Nephron (organoid): ENCODE data around the gene NUAK1.
A peak's percentile ranks its signal among the peaks of the same experiment; 100 is the strongest.

Source experiments
- H3K27ac Mint-ChIP-seq, 3 experiments: 2 replicates each; pipeline ENCODE4 v1.8.0; 2020; ENCODE audit warnings: mixed read lengths in 3 of 3, mild to moderate bottlenecking in 2 of 3, moderate library complexity in 1 of 3
- H3K27me3 Mint-ChIP-seq: 2 replicates; pipeline ENCODE4 v1.8.0; 2021; ENCODE audit warnings: low read depth, mild to moderate bottlenecking, moderate library complexity, mixed read lengths
- H3K36me3 Mint-ChIP-seq: 2 replicates; pipeline ENCODE4 v1.8.0; 2020; ENCODE audit warnings: low read depth, mixed read lengths
- H3K4me1 Mint-ChIP-seq: 2 replicates; pipeline ENCODE4 v1.8.0; 2020; ENCODE audit warnings: mixed read lengths
- H3K4me3 Mint-ChIP-seq, 3 experiments: 2 replicates each; pipeline ENCODE4 v1.8.0; 2020; ENCODE audit warnings: mild to moderate bottlenecking in 3 of 3, mixed read lengths in 3 of 3, moderate library complexity in 2 of 3
- H3K9me3 Mint-ChIP-seq: 2 replicates; pipeline ENCODE4 v1.8.0; 2020; ENCODE audit warnings: mixed read lengths
- TF ChIP-seq, protein P1 (sequence below), 3 experiments: fragments of 200-600 bp; sonication (generic); IDR thresholded peaks; one replicate each; pipeline ENCODE4 v1.5.0; 2021; ENCODE audit warnings: antibody characterized with exemption in 3 of 3; ENCODE audit not compliant: unreplicated experiment in 3 of 3

NUAK1 gene

DNA sequence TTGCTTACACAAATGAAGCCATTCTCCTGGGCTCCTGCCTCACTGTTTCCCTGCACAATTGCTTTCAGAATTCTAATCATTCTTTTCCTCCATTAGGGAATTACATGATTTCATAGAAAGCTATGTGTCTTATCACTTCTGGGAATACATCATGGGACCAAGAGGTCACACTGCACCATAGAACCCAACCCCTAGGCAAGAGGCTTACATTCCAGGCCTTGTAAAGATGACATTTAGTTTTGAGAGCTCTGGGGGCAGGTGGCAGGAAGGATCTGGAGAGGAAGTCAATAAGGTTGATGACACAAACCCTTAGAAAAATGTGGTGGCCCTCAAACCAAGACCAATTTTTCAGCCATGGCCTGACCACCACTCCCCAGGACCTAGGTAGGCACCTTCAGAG is 57.1 kb downstream of the NUAK1 start:
- H3K36me3 Mint-ChIP-seq: peaks cover 50% of the 10 kb centered on the region
- H3K9me3 Mint-ChIP-seq: no peaks in the 10 kb centered on the region
- no peak overlapping the region for H3K4me3 Mint-ChIP-seq
- TF ChIP-seq, protein P1, sequence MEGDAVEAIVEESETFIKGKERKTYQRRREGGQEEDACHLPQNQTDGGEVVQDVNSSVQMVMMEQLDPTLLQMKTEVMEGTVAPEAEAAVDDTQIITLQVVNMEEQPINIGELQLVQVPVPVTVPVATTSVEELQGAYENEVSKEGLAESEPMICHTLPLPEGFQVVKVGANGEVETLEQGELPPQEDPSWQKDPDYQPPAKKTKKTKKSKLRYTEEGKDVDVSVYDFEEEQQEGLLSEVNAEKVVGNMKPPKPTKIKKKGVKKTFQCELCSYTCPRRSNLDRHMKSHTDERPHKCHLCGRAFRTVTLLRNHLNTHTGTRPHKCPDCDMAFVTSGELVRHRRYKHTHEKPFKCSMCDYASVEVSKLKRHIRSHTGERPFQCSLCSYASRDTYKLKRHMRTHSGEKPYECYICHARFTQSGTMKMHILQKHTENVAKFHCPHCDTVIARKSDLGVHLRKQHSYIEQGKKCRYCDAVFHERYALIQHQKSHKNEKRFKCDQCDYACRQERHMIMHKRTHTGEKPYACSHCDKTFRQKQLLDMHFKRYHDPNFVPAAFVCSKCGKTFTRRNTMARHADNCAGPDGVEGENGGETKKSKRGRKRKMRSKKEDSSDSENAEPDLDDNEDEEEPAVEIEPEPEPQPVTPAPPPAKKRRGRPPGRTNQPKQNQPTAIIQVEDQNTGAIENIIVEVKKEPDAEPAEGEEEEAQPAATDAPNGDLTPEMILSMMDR (IDR thresholded peaks at IDR 0.05; ENCODE audit: unreplicated experiment in 3 of 3): no peak
- H3K27ac Mint-ChIP-seq: peak overlapping the region in 1 of 3 experiments; percentile 5
- H3K27me3 Mint-ChIP-seq: no peaks in the 10 kb centered on the region
- H3K4me1 Mint-ChIP-seq: peaks cover 73% of the 10 kb centered on the region

DNA sequence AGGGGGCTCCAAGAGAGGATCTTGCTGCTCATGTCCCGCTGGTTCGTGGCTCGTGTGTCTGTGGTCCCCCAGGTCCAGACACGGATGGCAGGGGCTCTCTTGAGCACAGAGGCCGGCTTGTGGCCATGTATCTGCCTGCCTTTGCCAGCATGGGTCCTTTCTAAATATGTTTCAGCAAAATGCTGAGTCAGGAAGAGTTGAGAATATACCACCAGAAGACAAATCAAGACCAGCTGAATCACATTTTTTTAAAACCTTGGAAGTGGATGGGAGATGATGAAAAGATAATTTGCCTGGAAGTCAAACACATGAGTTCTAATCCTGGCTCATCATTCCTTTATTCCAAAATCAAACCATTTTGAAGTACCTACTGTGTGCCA is 58.0 kb downstream of the NUAK1 start:
- H3K9me3 Mint-ChIP-seq: no peaks in the 10 kb centered on the region
- no peaks in the 10 kb centered on the region for H3K27me3 Mint-ChIP-seq

DNA sequence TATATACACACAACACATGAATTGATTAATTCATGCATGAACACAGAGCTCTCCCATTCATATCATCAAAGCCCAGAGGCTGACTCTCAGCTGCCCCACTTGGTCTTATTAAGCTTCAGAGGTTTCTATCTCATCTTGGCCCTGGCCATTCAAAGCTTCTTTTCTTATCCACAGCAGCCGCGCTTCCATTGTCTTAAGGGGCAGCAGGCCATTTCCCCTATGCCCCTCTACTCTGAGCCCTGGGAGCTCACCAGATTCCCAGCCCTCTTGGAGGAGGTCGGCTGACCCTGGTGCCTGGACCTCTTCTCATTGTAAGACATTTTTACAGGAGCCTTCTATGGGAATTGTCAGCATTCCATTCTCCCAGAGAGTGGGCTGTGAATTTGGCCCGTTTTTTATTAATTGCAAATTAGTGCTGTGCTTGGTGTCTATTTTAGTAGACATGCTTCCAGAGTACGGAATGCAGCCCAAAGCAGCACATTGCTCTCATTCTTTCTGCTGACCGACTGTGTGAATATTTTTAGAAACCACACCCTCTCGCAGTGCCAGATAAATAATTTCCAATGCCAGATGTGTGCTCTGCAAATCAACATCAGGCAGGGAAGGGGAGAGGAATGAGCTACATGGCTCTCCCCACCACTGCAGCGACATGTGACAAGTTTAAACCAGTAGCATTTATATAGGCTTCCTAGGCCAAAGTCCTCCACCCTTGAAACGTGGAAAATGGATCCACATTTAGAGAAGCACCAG is 58.5 kb downstream of the NUAK1 start:
- Mint-ChIP-seq H3K4me1 (peaks cover 83% of the 10 kb centered on the region), H3K27ac (peak overlapping the region; percentile 14 to 54 (median 16)), H3K36me3 (peaks cover 50% of the 10 kb centered on the region), H3K27me3 (no peaks in the 10 kb centered on the region), H3K4me3 (no peak overlapping the region), H3K9me3 (no peaks in the 10 kb centered on the region)
- TF ChIP-seq, protein P1 (IDR thresholded peaks at IDR 0.05; ENCODE audit: unreplicated experiment in 3 of 3): no peak

More for the DNA sequence above, 58.0 kb downstream of the NUAK1 start:
- Mint-ChIP-seq H3K36me3 (peaks cover 50% of the 10 kb centered on the region), H3K4me1 (peaks cover 81% of the 10 kb centered on the region), H3K4me3 (no peak overlapping the region), H3K27ac (peak overlapping the region in 2 of 3 experiments; percentile 14 to 54)
- TF ChIP-seq, protein P1 (IDR thresholded peaks at IDR 0.05; ENCODE audit: unreplicated experiment in 3 of 3): no peak

DNA sequence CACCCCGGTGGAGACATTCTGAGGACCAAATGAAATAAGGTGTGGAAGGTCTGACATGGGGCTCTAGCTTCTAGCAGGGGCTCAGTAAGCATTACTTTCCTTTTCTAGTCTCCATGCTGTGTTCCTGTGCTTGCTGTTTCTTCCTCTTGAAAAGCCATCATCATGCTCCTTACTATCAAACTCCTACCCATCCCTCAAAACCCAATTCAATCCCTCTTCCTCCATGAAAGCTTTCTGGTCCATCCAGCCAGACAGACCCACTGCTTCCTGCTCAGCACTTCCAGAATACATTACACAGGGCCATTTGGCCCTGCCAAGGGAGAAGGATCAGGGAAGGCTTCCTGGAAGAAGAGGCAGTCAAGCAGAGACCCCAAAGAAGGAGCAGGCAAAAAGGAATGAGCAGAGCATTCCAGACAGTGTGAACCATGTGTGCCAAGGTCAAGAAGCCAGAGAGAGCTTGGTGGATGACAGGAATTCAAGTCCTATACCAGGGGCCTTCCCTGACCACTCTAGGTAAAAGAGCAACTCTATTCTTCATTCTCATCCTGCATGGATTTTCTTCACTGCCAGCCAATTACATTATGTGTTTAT is 59.5 kb downstream of the NUAK1 start:
- Mint-ChIP-seq H3K27me3 (no peaks in the 10 kb centered on the region), H3K36me3 (peaks cover 50% of the 10 kb centered on the region), H3K27ac (no peak overlapping the region), H3K9me3 (no peaks in the 10 kb centered on the region), H3K4me1 (peaks cover 83% of the 10 kb centered on the region), H3K4me3 (no peak overlapping the region)
- TF ChIP-seq, protein P1 (IDR thresholded peaks at IDR 0.05; ENCODE audit: unreplicated experiment in 3 of 3): no peak

DNA sequence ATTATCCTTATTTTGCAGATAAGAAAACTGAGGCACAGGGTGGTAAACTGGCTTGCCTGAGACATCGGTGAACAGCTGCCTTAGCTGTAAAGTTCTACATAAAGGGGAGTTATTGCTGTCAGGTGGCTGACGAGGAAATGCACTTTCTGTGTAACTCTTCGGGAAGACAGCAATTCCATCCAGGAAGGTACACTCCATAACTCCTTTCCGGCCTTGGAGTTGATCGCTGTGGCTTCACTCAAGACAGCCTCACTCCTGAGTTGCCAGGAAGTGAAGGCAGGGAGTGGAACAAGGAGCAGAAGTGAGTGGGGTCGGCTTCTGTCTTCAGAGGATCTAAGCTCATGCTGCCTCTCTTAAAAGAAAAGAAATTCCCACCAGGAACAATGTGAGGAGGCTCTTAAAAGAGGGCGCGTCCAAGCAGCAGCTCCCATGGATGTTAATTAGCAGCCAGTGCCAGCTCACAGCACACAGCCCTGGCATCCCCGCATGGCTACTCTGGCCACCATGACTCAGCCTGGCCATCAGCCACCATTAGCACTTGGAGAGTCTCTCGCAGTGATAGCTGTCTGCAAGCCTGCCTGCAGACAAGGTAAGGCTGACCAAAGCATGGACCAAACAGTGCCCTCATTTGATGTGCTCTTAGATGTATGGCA is 60.3 kb downstream of the NUAK1 start:
- Mint-ChIP-seq H3K9me3 (no peaks in the 10 kb centered on the region), H3K27me3 (no peaks in the 10 kb centered on the region), H3K4me3 (no peak overlapping the region), H3K4me1 (peaks cover 77% of the 10 kb centered on the region), H3K36me3 (peaks cover 50% of the 10 kb centered on the region), H3K27ac (no peak overlapping the region)
- TF ChIP-seq, protein P1 (IDR thresholded peaks at IDR 0.05; ENCODE audit: unreplicated experiment in 3 of 3): no peak
